HG02938 (cell line): ENCODE results near the gene MAN1A1.
A peak's percentile ranks its signal among the peaks of the same experiment; 100 is the strongest.
"Not testable (repeated sequence)": the region's sequence is repeated elsewhere in the genome, so short reads cannot be mapped to it uniquely, and the experiment has no call there.

Source experiments
- ATAC-seq: cut with Tn5 transposase; IDR thresholded peaks from one replicate; pipeline ENCODE4 v1.9.1; 2021; ENCODE audit warnings: mild to moderate bottlenecking, moderate library complexity; ENCODE audit not compliant: unreplicated experiment

The MAN1A1 gene

DNA sequence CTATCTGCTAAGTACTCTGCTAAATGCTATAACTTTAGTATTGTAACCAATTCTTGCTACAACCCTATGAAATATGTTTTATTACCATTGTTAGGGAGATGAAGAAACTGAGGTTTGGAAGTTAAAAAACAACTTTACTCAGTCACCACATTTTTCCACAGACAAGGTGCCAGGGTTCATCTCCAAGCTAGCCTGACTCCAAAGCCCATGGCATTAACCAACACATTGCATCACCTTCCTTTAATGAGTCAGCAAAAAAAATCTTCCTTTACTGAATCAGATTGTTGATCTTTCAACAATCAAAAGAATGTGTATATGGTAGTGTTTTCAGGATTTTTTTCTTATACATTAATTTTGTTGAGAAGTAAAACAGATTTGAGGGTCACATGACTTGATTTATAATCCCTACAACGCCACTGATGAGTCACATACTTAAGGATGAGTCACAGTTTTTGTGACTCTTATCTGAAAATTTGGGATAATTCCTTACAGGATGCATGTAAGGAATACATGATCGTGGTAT lies 41.5 kb downstream of the MAN1A1 start:
- no peak for ATAC-seq

DNA sequence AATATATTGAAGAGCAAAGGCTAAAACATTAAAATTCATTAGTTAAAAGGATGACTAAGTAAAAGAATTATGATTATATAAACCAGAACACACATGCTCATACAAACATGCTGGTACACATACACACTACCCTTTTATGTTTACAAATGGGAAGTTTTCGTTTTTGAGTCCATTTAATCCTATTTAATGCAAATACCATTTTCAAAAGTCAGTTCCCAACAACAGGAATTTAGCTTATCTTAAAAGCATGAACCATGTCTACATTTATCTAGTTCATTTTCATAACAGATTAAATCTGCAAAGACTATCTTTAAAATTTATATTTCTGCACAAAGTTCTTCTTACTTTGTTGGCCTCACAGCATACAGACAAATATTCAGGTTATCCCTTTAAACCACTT lies 42.5 kb downstream of the MAN1A1 start:
- no peak for ATAC-seq

DNA sequence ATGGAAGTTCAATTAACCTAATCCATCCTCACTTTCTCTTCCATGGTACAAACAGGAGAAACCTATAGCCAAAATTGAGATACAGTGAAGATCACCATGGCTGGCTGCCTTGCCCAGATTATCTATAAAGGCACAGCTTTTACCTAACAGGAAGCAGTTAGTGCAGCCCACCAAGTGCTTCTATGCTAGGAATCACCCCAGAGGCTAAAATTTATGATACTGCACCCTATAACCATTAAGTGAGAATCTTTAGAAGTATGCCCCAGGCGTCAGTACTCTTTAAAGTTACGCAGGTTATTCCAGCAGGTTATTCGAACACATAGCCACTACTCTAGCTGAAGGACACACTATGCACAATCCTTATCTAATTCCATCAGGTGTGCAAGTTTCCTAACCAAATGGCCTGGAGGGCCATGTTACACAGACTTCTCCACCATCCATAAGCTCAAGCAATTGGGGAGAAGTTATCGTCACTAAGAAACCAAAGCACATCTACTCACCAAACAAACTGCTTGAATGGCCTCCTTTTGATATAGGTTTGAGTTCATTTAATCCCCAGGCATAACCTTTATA lies 43.1 kb downstream of the MAN1A1 start:
- ATAC-seq = no peak

DNA sequence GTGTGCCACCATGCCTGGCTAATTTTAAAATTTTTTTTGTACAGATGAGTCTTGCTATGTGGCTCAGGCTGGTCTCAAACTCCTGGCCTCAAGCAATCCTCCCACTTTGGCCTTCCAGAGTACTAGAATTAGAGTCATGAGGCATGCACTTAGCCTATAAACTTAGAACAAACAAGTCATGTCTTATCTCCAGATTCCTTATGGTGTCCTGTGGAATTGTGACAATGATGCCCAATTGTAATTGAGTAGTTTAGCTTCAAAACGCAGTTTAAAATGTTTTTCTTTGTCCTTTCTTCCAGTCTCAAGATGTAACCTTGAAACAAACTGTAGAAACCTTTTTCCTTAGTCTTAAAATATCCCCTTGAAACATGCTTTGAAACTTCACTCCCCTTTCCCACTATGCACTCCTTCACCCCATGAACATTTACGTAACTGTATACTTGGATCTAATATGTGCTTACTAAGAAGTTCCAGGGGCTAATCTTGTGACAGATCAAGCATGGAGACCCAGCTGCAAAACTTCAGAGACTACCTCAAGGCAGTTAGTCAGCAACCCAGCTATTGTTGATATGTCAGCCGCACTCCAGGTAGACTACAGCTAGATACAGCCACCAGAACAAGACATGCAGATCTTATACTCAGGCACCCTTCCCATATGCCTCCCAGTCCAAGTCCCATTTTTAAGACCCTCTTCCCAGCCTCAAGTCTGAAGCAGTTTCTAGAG lies 46.2 kb downstream of the MAN1A1 start:
- ATAC-seq = no peak

DNA sequence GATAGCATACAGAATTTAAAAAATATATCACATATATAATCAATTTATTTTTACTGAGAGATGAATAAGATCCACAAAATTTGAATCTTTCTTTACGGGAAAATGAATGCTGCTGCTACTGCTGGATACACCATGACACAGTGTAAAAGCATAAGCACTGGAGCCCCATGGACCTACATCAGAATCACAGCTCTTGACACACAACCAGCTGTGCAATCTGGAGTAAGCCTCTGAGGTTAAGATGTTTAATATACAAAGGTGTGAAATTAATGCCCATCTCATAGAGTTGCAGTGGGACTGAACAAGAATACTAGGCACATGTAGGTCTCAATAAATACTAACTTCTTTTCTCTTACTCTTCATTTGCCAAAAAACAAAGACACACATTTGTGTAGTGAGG lies 48.1 kb downstream of the MAN1A1 start:
- ATAC-seq = no peak

DNA sequence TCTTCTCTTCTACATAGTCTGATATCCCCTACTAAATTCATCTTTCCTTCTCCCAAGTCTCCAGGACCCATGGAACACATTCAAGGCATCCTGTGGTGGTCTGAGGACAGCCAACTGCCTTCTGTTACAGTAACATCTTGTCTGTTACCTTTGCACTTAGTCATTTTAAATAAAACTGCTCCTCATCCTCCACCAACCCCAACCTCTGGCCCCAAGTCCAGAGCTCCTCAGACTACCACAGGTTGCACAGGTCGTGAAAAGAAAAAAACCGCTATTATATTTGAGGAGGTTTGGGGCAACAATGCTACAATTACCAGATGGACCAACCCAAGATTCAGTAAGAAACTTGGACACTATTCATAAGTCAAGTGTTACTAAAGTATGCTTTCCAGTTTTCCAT lies 49.9 kb downstream of the MAN1A1 start:
- ATAC-seq = no peak

DNA sequence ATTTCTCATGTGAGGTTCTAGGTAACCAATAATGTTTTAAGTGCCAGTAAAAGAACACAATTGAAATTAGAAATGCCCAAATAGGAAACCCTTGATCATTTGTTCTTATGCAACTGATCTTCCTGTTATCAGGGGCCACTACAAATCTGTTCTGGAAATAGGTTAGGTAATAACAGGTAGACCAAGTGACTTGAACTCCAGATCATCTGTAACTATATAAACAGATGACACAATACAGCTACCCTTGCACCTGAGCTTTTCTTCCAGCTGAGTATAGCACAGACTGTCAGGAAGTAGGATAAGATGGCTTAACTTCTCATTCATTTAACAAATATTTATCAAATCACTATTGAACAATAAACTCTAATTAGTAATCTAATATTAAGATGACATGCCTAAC lies 52.5 kb downstream of the MAN1A1 start:
- ATAC-seq = no peak

DNA sequence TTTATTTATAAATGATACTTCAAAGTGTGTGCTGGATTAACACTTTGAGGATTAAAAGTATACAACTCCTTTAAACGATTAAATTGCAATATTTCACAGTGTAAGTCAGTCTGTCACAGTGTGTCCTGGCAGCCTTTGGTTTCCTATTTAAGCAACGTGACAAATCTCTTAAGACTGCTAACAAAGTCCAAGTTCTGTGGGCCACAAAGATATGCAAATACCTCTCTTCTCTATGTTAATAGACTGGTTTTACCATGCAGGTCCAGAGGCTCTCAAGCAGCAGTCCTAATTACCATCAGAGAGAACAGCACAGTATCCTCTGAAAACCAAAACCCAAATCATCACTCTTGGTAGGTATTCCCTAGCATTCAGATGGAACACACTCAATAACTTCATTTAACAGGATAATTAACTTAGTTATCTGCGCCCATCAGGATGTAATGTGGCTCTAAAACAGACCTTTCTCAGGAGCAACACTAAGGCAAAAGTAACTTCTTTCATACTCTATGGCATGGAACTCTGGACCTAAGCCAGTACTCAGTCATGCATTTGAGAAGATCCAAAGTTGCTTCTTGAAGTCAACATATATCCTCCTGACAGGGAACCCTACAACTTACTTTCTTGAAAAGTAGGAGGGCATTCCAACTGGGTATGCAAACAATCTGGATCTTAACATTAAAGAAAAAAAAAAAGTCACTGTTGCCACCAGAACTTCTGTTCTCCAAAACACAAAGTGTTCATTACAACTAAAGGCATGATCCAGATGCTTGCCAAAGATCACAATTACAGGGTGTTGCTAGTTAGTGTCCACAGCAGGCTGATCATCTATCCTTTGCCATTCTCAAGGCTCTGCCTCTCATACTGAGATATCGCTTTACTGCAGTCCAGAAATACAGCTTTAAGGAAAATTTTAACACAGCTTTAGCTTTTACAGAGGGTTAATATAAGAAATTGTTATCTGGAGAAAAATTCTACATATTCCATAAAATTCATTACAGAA lies 53.2 kb downstream of the MAN1A1 start:
- peak; percentile 40 for ATAC-seq

DNA sequence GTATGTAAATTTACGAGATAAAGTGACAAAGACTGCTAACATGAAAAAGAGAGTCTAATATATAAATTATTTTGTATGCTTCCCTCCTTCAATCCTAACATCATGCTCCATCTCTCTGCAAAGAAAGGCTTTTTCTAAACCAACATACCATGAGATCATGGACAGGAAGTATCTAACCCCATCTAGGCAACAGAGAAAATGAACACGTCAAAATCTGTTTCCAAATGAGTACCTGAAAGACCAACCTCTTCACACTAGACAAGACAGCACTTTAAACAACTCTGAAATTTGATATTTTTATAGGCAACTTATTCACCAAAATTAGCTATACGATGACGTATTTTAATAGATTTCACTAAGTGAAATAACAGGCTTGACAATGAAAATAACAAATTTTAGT lies 54.6 kb downstream of the MAN1A1 start:
- ATAC-seq = peak; percentile 84

DNA sequence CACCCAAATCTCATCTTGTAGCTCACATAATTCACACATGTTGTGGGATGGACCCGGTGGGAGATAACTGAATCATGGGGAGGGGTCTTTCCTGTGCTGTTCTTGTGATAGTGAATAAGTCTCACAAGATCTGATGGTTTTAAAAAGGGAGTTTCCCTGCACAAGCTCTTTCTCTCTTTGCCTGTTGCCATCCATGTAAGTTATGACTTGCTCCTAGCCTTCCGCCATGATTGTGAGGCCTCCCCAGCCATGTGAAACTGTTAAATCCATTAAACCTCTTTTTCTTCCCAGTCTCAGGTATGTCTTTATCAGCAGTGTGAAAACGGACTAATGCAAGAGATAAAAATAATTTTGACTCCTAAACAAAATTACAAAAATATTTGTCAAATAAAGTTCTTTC lies 58.5 kb downstream of the MAN1A1 start:
- not testable (repeated sequence) for ATAC-seq

DNA sequence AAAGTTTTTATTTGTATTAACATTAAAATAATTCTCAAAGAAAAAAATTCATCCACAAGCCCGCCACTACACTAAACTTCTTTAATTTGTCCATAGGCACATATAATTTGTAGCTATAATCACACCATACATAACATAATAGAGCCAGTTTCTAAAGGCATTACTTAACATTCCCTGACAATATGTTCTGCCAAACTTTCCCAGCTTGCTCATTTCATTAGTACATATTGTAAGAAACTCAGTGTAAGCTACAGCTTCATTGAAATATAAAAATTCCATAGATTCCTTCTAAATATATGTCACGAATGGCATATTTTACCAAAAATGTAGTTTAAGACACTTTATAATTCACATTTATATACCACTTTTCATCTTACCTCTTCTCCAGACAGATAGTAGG lies 59.3 kb downstream of the MAN1A1 start:
- ATAC-seq = no peak

DNA sequence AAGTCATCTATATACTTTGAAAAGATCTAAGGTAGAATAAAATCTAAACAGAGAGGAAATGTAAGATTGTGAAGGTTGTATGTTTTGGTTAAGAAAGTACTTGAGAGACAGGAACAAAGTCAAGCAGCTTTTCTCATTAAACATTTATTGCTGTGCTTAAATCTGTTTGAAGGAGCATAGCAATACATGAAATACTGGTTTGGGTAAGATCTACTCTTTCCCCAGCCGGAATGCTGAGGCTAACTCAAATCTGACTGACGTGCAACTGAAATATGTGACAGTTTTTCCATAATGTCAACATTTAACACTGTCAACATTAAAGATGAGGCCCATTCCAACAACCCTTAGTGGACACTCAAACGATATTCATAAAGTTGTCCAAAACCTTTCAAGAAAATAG lies 59.9 kb downstream of the MAN1A1 start:
- ATAC-seq = no peak

DNA sequence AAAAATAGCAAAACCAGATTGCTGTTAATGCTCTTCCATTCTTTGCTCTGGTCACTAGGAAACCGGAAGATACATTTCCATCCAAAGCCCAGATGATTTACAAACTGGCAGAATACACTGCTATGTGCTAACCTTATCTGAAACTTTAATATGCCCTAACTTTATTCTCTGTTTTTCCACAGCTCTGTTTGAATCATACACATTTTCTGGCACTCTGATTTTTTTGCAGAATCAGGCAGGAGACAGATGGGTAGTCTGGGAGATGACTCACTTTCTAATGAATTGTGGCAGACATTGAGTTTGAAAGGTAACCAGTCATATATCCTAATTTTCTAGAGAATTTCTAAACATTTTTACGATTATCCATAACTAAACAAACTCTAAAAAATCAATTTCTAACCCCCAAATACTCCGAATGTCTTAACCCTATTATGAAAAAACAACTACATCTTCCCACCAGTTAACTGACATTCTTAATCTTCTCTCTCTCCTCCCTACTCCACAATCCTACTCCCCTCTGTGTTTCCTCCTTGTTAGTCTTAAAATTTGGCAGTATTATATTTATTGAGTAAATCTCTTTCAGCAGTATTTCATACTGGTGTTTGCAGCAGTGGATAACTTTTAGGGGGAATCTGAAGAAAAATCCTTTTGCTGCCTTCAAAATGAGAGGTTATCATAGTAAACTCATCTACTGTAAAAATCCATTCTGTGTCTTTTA lies 63.5 kb downstream of the MAN1A1 start:
- no peak for ATAC-seq

DNA sequence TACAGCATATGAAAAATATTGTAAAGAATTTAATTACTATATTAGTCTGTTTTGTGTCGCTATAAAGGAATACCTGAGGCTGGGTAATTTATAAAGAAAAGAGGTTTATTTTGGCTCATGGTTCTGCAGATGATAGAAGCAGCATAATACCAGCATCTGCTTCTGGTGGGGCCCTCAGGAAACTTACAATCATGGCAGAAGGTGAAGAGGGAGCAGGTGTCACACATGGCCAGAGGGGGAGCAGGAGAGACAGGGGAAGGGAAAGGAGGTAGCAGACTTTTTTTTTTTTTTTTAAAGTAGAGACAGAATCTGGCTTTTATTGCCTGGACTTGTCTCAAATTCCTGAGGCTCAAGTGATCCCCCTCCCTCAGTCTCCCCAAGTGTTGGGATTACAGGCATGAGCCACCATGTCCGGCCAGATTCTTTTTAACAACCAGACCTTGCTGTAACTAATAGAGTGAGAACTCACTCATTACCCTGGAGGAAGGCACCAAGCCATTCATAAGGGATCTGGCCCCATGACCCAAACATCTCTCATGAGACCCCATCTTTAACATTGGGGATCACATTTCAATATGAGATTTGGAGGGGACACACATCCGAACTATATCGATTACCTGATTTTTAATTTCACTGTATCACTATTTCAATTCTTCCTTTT lies 64.6 kb downstream of the MAN1A1 start:
- no peak for ATAC-seq

DNA sequence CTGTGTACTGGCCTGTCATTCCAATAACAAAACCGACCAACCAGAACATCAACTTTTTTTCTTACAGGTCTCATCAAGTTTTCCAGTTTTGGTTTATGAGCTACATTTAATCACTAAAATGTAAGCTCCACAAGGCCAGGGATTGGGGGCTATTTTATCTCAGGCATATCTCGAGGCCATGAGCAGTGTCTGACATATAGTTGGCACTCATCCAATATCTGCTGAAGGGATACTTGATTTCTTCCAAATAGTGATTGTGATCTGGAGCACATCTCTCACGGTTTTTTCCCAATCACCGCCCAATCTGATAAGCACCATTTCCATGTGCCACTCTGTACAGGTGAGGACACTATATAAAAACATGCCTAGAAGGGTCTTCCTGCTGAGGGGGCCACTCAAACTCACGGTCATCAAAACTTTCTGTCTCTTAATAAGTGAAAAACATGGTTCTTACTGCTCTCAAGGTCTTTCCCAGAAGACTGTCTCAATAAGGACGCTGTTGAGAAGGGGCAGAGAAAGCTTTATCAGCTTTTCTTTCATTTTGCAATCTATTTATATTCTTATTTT lies 65.5 kb downstream of the MAN1A1 start:
- ATAC-seq = no peak

DNA sequence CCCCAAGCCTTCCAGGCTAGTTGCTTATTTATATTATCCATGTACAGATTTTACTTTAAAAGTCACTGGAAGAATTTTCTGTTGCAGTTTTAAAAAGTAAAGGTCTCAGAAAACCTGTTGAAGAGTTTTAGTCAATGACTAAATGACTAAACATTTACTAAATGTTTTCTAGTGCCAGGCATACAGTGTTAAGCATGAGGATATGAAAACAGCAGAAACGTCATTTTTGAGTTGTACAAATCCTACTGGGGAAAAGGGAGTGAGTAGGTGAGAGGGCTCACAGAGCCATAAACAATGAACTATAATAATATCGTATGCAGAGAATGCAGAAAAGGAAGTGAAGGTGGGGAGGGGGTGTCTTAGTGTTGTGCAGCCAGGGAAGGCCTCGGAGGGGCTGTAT lies 66.3 kb downstream of the MAN1A1 start:
- no peak for ATAC-seq

DNA sequence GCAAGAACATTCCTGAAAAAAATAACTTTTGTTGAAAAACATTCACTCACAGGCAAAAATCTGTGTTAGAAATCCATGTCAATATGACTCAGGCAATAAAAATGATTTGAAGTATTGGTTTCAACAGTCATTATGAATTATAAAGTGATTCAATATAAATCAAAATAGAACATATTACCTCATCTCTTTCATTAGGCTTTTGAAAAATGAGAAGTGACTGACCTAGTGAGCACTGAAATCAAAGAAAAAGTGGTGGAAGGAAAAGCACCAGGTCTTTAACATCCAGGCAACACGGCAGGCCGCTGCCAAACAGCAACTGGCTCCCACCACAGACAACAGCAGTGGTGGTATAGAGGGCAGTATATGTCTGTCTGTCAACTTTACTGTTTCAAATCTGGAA lies 68.9 kb downstream of the MAN1A1 start:
- ATAC-seq = no peak

DNA sequence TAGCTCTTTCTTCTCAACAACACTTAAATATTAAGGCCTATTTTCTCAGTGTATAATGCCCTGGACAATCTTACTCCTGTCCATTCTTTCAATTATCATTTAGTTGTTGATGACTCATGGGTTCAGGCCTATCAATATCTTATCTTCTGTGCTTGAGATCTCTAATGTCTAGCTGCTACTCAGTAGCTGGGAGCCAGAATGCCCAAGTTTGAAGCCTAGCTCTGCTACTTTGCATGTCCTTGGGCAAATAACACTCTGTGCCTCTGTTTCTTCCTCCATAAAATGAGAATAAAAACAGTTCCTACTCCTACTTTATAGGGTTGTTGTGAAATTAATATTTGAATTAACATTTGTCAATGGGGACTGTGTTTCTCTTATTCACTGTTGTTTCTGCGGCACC lies 69.5 kb downstream of the MAN1A1 start:
- no peak for ATAC-seq

DNA sequence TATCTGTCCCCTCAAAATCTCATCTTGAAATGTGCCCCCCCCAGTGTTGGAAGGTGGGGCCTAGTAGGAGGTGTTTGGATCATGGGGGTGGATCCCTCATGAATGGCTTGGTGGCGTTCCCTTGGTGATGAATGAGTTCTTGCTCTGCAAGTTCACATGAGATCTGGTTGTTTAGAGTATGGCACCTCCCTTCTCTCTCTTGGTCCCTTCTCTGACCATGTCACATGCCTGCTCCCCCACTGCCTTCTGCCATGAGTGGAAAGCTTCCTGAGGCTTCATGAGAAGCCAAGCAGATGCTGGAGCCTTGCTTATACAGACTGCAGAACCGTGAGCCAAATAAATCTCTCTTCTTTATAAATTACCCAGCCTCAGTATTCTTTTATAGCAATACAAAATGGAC lies 70.9 kb downstream of the MAN1A1 start:
- ATAC-seq = no peak

DNA sequence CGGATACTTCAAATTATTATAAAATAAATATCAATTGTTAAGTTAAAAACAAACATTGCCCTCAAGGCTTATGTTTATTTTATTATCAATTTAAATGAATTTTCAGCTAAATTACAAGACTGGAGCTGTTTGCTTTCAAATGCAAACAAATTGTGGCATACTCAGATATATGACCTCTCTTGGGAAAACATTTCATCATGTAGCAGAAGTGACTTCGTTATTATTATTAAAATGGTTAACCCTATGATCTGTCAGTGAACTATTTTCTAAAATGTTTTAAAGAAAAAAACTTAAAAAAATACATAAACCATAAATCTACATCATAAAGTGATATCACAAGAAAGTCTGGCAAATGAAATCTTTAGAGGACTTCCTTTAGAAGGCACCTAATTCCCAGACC lies 72.5 kb downstream of the MAN1A1 start:
- no peak for ATAC-seq
